Inflammatory macrophage treated with lipopolysaccharide for 4 hours (primary cell): ENCODE measurements around the gene GALK2.
A peak's percentile ranks its signal among the peaks of the same experiment; 100 is the strongest.
"Not testable (repeated sequence)": the region's sequence is repeated elsewhere in the genome, so short reads cannot be mapped to it uniquely, and the experiment has no call there.

Source experiments
- DNase-seq: peaks from one replicate; pipeline ENCODE4 v3.0.0-alpha.2; 2020

The GALK2 gene

GRCh38 chr15:49225572-49226281 is 55.7 kb downstream of the GALK2 start:
- no peak for DNase-seq

GRCh38 chr15:49227602-49228001 is 57.6 kb downstream of the GALK2 start:
- DNase-seq: no peak

- DNase-seq: no peak
Measured at GRCh38 chr15:49229922-49230321, 59.9 kb downstream of the GALK2 start.

- peak; percentile 49 for DNase-seq
Measured at GRCh38 chr15:49232236-49232806, 62.3 kb downstream of the GALK2 start.

- DNase-seq: peak; percentile 73
Measured at GRCh38 chr15:49235446-49236124, 65.5 kb downstream of the GALK2 start.

GRCh38 chr15:49236869-49237268 is 66.8 kb downstream of the GALK2 start:
- DNase-seq: no peak

GRCh38 chr15:49238342-49238741 is 68.3 kb downstream of the GALK2 start:
- no peak for DNase-seq

GRCh38 chr15:49239105-49239504 is 69.1 kb downstream of the GALK2 start:
- no peak for DNase-seq

GRCh38 chr15:49242820-49243219 is 72.8 kb downstream of the GALK2 start:
- DNase-seq: no peak

- no peak for DNase-seq
Measured at GRCh38 chr15:49247556-49248110, 77.6 kb downstream of the GALK2 start.

- DNase-seq: no peak
Measured at GRCh38 chr15:49248291-49248690, 78.2 kb downstream of the GALK2 start.

GRCh38 chr15:49255966-49256759 is 86.1 kb downstream of the GALK2 start:
- DNase-seq: no peak

GRCh38 chr15:49265117-49265516 is 95.1 kb downstream of the GALK2 start:
- not testable (repeated sequence) for DNase-seq

GRCh38 chr15:49265911-49266310 is 95.9 kb downstream of the GALK2 start:
- no peak for DNase-seq

- no peak for DNase-seq
Measured at GRCh38 chr15:49270541-49271421, 100.7 kb downstream of the GALK2 start.

GRCh38 chr15:49273734-49274318 is 103.8 kb downstream of the GALK2 start:
- DNase-seq: no peak

GRCh38 chr15:49278751-49279150 is 108.7 kb downstream of the GALK2 start:
- DNase-seq: peak; percentile 6

- peak; percentile 72 for DNase-seq
Measured at GRCh38 chr15:49279521-49280456, 109.7 kb downstream of the GALK2 start.

GRCh38 chr15:49282366-49282765 is 112.3 kb downstream of the GALK2 start:
- DNase-seq: no peak

GRCh38 chr15:49286649-49287404 is 116.8 kb downstream of the GALK2 start:
- no peak for DNase-seq
